Mammary epithelial cell (primary cell): ENCODE results near the gene PDE1C.

Source experiments
- EZH2 ChIP-seq: IDR thresholded peaks from 2 replicates; pipeline ENCODE4 v1.6.1; 2012; ENCODE audit warnings: low read length, inconsistent platforms, borderline replicate concordance
- TF ChIP-seq, protein P1 (sequence below), 2 donors: IDR thresholded peaks in 1 of 2; conservative IDR thresholded peaks in 1 of 2; 2 replicates each; pipeline ENCODE4 v1.5.1; 2011 to 2012; ENCODE audit warnings: inconsistent platforms in 2 of 2, low read length in 2 of 2, mild to moderate bottlenecking in 2 of 2, control low read depth in 1 of 2, low read depth in 1 of 2; ENCODE audit not compliant: insufficient read depth in 1 of 2; ENCODE audit errors: extremely low read depth in 1 of 2

DNA sequence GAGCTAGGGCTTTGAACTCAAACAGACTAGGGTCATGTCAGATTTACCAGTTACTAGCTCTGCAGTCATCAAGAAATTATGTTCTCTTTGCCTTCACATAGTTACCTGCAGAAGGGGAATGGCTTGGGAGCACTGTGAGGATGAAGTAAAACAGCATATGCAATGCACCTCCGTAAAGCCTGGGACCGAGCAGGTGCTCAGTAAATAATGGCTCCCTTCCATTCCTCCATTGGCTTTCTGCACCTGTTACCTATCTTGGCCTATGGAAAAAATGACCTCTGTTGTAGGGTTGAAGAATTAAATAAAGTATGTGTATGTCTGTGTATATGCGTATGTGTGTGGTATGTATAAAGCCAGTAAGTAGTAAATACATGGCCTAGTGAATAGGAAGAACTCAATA lies 78.8 kb downstream of the PDE1C start:
- TF ChIP-seq, protein P1, sequence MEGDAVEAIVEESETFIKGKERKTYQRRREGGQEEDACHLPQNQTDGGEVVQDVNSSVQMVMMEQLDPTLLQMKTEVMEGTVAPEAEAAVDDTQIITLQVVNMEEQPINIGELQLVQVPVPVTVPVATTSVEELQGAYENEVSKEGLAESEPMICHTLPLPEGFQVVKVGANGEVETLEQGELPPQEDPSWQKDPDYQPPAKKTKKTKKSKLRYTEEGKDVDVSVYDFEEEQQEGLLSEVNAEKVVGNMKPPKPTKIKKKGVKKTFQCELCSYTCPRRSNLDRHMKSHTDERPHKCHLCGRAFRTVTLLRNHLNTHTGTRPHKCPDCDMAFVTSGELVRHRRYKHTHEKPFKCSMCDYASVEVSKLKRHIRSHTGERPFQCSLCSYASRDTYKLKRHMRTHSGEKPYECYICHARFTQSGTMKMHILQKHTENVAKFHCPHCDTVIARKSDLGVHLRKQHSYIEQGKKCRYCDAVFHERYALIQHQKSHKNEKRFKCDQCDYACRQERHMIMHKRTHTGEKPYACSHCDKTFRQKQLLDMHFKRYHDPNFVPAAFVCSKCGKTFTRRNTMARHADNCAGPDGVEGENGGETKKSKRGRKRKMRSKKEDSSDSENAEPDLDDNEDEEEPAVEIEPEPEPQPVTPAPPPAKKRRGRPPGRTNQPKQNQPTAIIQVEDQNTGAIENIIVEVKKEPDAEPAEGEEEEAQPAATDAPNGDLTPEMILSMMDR (conservative IDR thresholded peaks at IDR 0.05 in 1 of 2, IDR thresholded peaks at IDR 0.05 in 1 of 2; ENCODE audit: extremely low read depth in 1 of 2, insufficient read depth in 1 of 2, low read depth in 1 of 2, low read length in 2 of 2), result no peak
- TF ChIP-seq EZH2, result no peak
